CD14-positive monocyte (primary cell): ENCODE data around the gene PLOD2. TPM values are rescaled to one million over a fixed set of nuclear protein-coding genes. Genes with fewer than 3 reads are reported as not detected.

ENCODE experiments used
- DNase-seq, 3 donors: peaks; one replicate each; pipeline ENCODE4 v3.0.0-alpha.2; 2011 to 2022
- H2AFZ ChIP-seq: 2 replicates; pipeline ENCODE4 v1.6.0; 2012; ENCODE audit warnings: mild to moderate bottlenecking, low read depth, low read length, inconsistent platforms; ENCODE audit not compliant: insufficient read depth, poor library complexity, severe bottlenecking
- H3K27ac ChIP-seq, 2 donors: 1 replicate in 1 of 2; 2 replicates in 1 of 2; pipeline ENCODE4 v1.5.1; 2012 to 2013; ENCODE audit warnings: low read length in 2 of 2, control low read depth in 1 of 2, inconsistent platforms in 1 of 2, low read depth in 1 of 2, mild to moderate bottlenecking in 1 of 2
- H3K27me3 ChIP-seq, 2 donors: one replicate each; pipeline versions ENCODE4 v1.6.0 to v1.6.1; 2011 to 2013; ENCODE audit warnings: low read length in 2 of 2; ENCODE audit not compliant: control insufficient read depth in 2 of 2, insufficient read depth in 2 of 2
- H3K36me3 ChIP-seq, 2 donors: replicated peaks in 1 of 2; 1 replicate in 1 of 2; 2 replicates in 1 of 2; pipeline versions ENCODE4 v1.5.1 to v1.6.1; 2012 to 2013; ENCODE audit warnings: low read length in 2 of 2, control low read depth in 1 of 2, inconsistent platforms in 1 of 2, mild to moderate bottlenecking in 1 of 2; ENCODE audit not compliant: insufficient read depth in 2 of 2, control insufficient read depth in 1 of 2
- H3K4me1 ChIP-seq, 2 donors: 1 replicate in 1 of 2; 2 replicates in 1 of 2; pipeline versions ENCODE4 v1.5.1 to v1.6.1; 2012 to 2013; ENCODE audit warnings: low read length in 2 of 2, control low read depth in 1 of 2, inconsistent platforms in 1 of 2, mild to moderate bottlenecking in 1 of 2, moderate library complexity in 1 of 2; ENCODE audit not compliant: insufficient read depth in 2 of 2, control insufficient read depth in 1 of 2
- H3K4me2 ChIP-seq: replicated peaks from 2 replicates; pipeline ENCODE3; 2012; ENCODE audit warnings: low read length, moderate library complexity, mild to moderate bottlenecking; ENCODE audit not compliant: poor library complexity, severe bottlenecking; ENCODE audit errors: extremely low read depth
- H3K4me3 ChIP-seq, 3 experiments: fragments of 200-600 bp in 1 of 3; sonication (generic) in 1 of 3; replicated peaks in 1 of 3; 1 replicate in 2 of 3; 2 replicates in 1 of 3; pipeline ENCODE4 v1.5.1; 2011 to 2013; ENCODE audit warnings: low read length in 3 of 3, mild to moderate bottlenecking in 3 of 3, control low read depth in 2 of 3, low read depth in 2 of 3, inconsistent platforms in 1 of 3, moderate library complexity in 1 of 3
- H3K79me2 ChIP-seq: 2 replicates; pipeline ENCODE4 v1.6.0; 2012; ENCODE audit warnings: mild to moderate bottlenecking, control low read depth, inconsistent platforms, low read length, moderate library complexity; ENCODE audit not compliant: insufficient read depth
- H3K9ac ChIP-seq: 2 replicates; pipeline ENCODE4 v1.6.0; 2017; ENCODE audit warnings: low read length, mild to moderate bottlenecking; ENCODE audit not compliant: insufficient read depth, poor library complexity, severe bottlenecking
- H3K9me3 ChIP-seq, 2 donors: replicated peaks in 1 of 2; 1 replicate in 1 of 2; 2 replicates in 1 of 2; pipeline versions ENCODE4 v1.5.1 to v1.6.1; 2012 to 2013; ENCODE audit warnings: low read length in 2 of 2, control low read depth in 1 of 2; ENCODE audit not compliant: control insufficient read depth in 1 of 2, insufficient read depth in 1 of 2
- H4K20me1 ChIP-seq: 2 replicates; pipeline ENCODE4 v1.6.0; 2012; ENCODE audit warnings: mild to moderate bottlenecking, low read length, control low read depth, moderate library complexity; ENCODE audit not compliant: insufficient read depth
- H3K27ac Mint-ChIP-seq, 7 donors: one replicate each; pipeline ENCODE4 v1.8.0; 2020; ENCODE audit warnings: mild to moderate bottlenecking in 7 of 7, mixed read lengths in 7 of 7, moderate library complexity in 6 of 7, inconsistent platforms in 2 of 7
- H3K27me3 Mint-ChIP-seq, 3 donors: one replicate each; pipeline ENCODE4 v1.8.0; 2021 to 2022; ENCODE audit warnings: low read depth in 3 of 3, mild to moderate bottlenecking in 3 of 3, mixed read lengths in 3 of 3, moderate library complexity in 3 of 3, inconsistent platforms in 1 of 3
- H3K36me3 Mint-ChIP-seq, 2 donors: one replicate each; pipeline ENCODE4 v1.8.0; 2020; ENCODE audit warnings: mixed read lengths in 2 of 2, inconsistent platforms in 1 of 2, mild to moderate bottlenecking in 1 of 2
- H3K4me1 Mint-ChIP-seq: one replicate; pipeline ENCODE4 v1.8.0; 2020; ENCODE audit warnings: mild to moderate bottlenecking, mixed read lengths
- H3K4me3 Mint-ChIP-seq, 2 donors: one replicate each; pipeline ENCODE4 v1.8.0; 2020; ENCODE audit warnings: mild to moderate bottlenecking in 2 of 2, mixed read lengths in 2 of 2, moderate library complexity in 1 of 2
- H3K9me3 Mint-ChIP-seq, 7 donors: one replicate each; pipeline ENCODE4 v1.8.0; 2020 to 2022; ENCODE audit warnings: mixed read lengths in 7 of 7, mild to moderate bottlenecking in 6 of 7, moderate library complexity in 6 of 7, inconsistent platforms in 2 of 7
- CTCF ChIP-seq: fragments of 200-600 bp; IDR thresholded peaks from one replicate; pipeline ENCODE4 v1.8.0; 2022; ENCODE audit warnings: antibody characterized with exemption, mild to moderate bottlenecking
- WGBS: methylation state at CpG from one replicate; pipeline ENCODE4 v1.1.5; 2013; ENCODE audit warnings: missing lambda C conversion rate; ENCODE audit not compliant: insufficient coverage; 5-methylcytosine and 5-hydroxymethylcytosine counted together
- intact Hi-C, 2 donors: fragments of 100-400 bp; cut with micrococcal nuclease; formaldehyde crosslinking; loops; one replicate each; pipeline versions ENCODE4 v1.15.0 to v1.15.1; 2023
- polyA plus RNA-seq, 3 donors: library from polyadenylated mRNA; depleted of rRNA in 1 of 3; unstranded in 2 of 3; stranded (reverse) in 1 of 3; fragments of 300-500 nt in 2 of 3; fragments of >200 nt in 1 of 3; fragmentation: Illumina TruSeq in 2 of 3; gene quantifications; 1 replicate in 2 of 3; 2 replicates in 1 of 3; pipeline ENCODE4 v1.2.3, GENCODE V29; 2012 to 2021

Gene PLOD2
- polyA plus RNA-seq, 3 donors, result not detected

DNA sequence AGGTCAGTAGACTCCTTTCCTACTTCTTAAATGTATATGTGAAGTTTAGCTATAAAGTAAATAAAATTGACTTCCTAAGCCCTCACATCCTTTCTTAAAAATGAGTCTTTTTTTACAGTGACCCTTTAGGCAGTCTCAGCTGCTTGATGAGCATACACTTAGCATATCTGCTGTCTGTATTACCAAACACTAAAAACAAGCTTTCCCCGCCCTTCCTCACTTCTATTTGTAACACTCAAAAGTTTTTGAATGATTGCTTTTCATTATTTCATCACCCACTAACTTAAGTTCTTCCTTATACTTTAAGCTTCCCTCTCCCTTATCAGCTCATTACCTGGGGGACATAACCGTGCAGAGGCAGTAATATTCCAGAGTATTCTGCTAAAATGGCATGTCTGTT, 89.4 kb downstream of the PLOD2 start:
- WGBS, result 100% methylated on average over 1 of the region's 2 CpGs
- H3K27ac ChIP-seq, result no peak overlapping the region
- TF ChIP-seq CTCF, result no peak

GRCh38 chr3:146067048-146067447, 93.9 kb downstream of the PLOD2 start:
- no peaks in the 10 kb centered on the region for H3K27me3 ChIP-seq
- no peak overlapping the region for H2AFZ ChIP-seq
- H3K9me3 ChIP-seq, result no peaks in the 10 kb centered on the region
- H4K20me1 ChIP-seq, result no peaks in the 10 kb centered on the region
- Mint-ChIP-seq H3K27me3 (no peaks in the 10 kb centered on the region), H3K9me3 (no peaks in the 10 kb centered on the region), H3K4me3 (no peak overlapping the region), H3K4me1 (peaks cover 1% of the 10 kb centered on the region), H3K36me3 (no peaks in the 10 kb centered on the region), H3K27ac (no peak overlapping the region)
- intact Hi-C loops, result no loop called here
- no peak overlapping the region for H3K9ac ChIP-seq
- no peaks in the 10 kb centered on the region for H3K4me1 ChIP-seq
- no CpG with 5 or more reads among the region's 3 CpGs for WGBS
- no peak for DNase-seq
- no peaks in the 10 kb centered on the region for H3K79me2 ChIP-seq
- no peak overlapping the region for H3K4me2 ChIP-seq
- no peaks in the 10 kb centered on the region for H3K36me3 ChIP-seq
- no peak overlapping the region for H3K4me3 ChIP-seq
- no peak for TF ChIP-seq CTCF
- no peak overlapping the region for H3K27ac ChIP-seq

More for the DNA sequence above, 89.4 kb downstream of the PLOD2 start:
- DNase-seq, result no peak
- H3K4me1 ChIP-seq, result no peaks in the 10 kb centered on the region
- no peak overlapping the region for H3K4me3 ChIP-seq
- Mint-ChIP-seq H3K27ac (no peak overlapping the region), H3K4me3 (no peak overlapping the region), H3K9me3 (no peaks in the 10 kb centered on the region), H3K27me3 (no peaks in the 10 kb centered on the region), H3K36me3 (no peaks in the 10 kb centered on the region), H3K4me1 (peaks cover 1% of the 10 kb centered on the region)
- H3K4me2 ChIP-seq, result no peak overlapping the region
- no peaks in the 10 kb centered on the region for H4K20me1 ChIP-seq
- intact Hi-C loops, result no loop called here
- H3K27me3 ChIP-seq, result no peaks in the 10 kb centered on the region
- H3K36me3 ChIP-seq, result no peaks in the 10 kb centered on the region
- no peak overlapping the region for H3K9ac ChIP-seq
- H3K79me2 ChIP-seq, result no peaks in the 10 kb centered on the region
- H3K9me3 ChIP-seq, result no peaks in the 10 kb centered on the region
- H2AFZ ChIP-seq, result no peak overlapping the region
